22Rv1 (cell line): ENCODE measurements around the gene TNFSF13B.

Experiments
- H3K27ac ChIP-seq: fragments of 450-650 bp; 2 replicates; pipeline ENCODE4 v1.5.1; 2017
- CTCF ChIP-seq: fragments of 450-650 bp; IDR thresholded peaks from 2 replicates; pipeline ENCODE4 v1.5.1; 2017; ENCODE audit warnings: mild to moderate bottlenecking
- ZFX ChIP-seq: fragments of 450-650 bp; IDR thresholded peaks from 2 replicates; pipeline ENCODE4 v1.6.1; 2017; ENCODE audit warnings: antibody characterized with exemption, borderline replicate concordance

The TNFSF13B gene

GRCh38 chr13:108270442-108270841, 924 bp downstream of the TNFSF13B start:
- TF ChIP-seq ZFX, result no peak
- TF ChIP-seq CTCF, result no peak
- H3K27ac ChIP-seq, result no peak overlapping the region

GRCh38 chr13:108272333-108272732, 2.8 kb downstream of the TNFSF13B start:
- TF ChIP-seq ZFX, result no peak
- TF ChIP-seq CTCF, result no peak
- no peak overlapping the region for H3K27ac ChIP-seq

GRCh38 chr13:108273429-108274118, 4.1 kb downstream of the TNFSF13B start:
- TF ChIP-seq ZFX (no peak), CTCF (no peak)
- H3K27ac ChIP-seq, result no peak overlapping the region

GRCh38 chr13:108274718-108275117, 5.2 kb downstream of the TNFSF13B start:
- no peak overlapping the region for H3K27ac ChIP-seq
- TF ChIP-seq ZFX (no peak), CTCF (no peak)

- no peak overlapping the region for H3K27ac ChIP-seq
- no peak for TF ChIP-seq ZFX
- TF ChIP-seq CTCF, result no peak
Measured at GRCh38 chr13:108276060-108276459, 6.5 kb downstream of the TNFSF13B start.

GRCh38 chr13:108278466-108278865, 8.9 kb downstream of the TNFSF13B start:
- no peak overlapping the region for H3K27ac ChIP-seq

GRCh38 chr13:108281901-108282300, 12.4 kb downstream of the TNFSF13B start:
- H3K27ac ChIP-seq, result no peak overlapping the region
- no peak for TF ChIP-seq CTCF
- TF ChIP-seq ZFX, result no peak

More at GRCh38 chr13:108278466-108278865, 8.9 kb downstream of the TNFSF13B start:
- TF ChIP-seq CTCF (no peak), ZFX (no peak)
